HL-60 (cell line): Measurements from ENCODE around the gene NPTXR.

Source experiments
- DNase-seq, 2 experiments: peaks; one replicate each; pipeline ENCODE4 v3.0.0-alpha.2; 2010 to 2020; ENCODE audit warnings: low read depth in 1 of 2, low spot score in 1 of 2
- H3K27ac ChIP-seq: fragments of 250-450 bp; sonication (Bioruptor Pico); replicated peaks from 2 replicates; pipeline ENCODE4 v1.5.1; 2020; ENCODE audit warnings: mild to moderate bottlenecking, moderate library complexity
- H3K27me3 ChIP-seq: fragments of 250-450 bp; sonication (Bioruptor Pico); 2 replicates; pipeline ENCODE4 v1.5.1; 2021; ENCODE audit warnings: mild to moderate bottlenecking, moderate library complexity; ENCODE audit not compliant: insufficient read depth, poor library complexity, severe bottlenecking
- H3K4me3 ChIP-seq: replicated peaks from 2 replicates; pipeline ENCODE4 v1.5.1; 2011; ENCODE audit warnings: mild to moderate bottlenecking, control low read depth, low read length; ENCODE audit not compliant: insufficient read depth
- CTCF ChIP-seq: IDR thresholded peaks from one replicate; pipeline ENCODE4 v1.5.1; 2011; ENCODE audit warnings: low read length, control low read depth, inconsistent platforms; ENCODE audit not compliant: insufficient read depth
- GABPA ChIP-seq: IDR thresholded peaks from 2 replicates; pipeline ENCODE4 v1.6.1; 2012; ENCODE audit warnings: low read depth
- POLR2AphosphoS5 ChIP-seq: IDR thresholded peaks from 2 replicates; pipeline ENCODE4 v1.6.1; 2012; ENCODE audit warnings: low read depth
- REST ChIP-seq: IDR thresholded peaks from 2 replicates; pipeline ENCODE4 v1.6.1; 2012; ENCODE audit warnings: low read depth; ENCODE audit not compliant: insufficient replicate concordance
- SPI1 ChIP-seq: IDR thresholded peaks from 2 replicates; pipeline ENCODE4 v1.6.1; 2012; ENCODE audit warnings: low read depth, mild to moderate bottlenecking, borderline replicate concordance

The NPTXR gene

GRCh38 chr22:38853196-38853651, 9.4 kb upstream of the NPTXR start:
- Histone ChIP-seq H3K27me3 (peaks cover 12% of the 10 kb centered on the region), H3K27ac (no peak overlapping the region), H3K4me3 (no peak overlapping the region)
- TF ChIP-seq REST (no peak), CTCF (no peak), POLR2AphosphoS5 (no peak), GABPA (no peak), SPI1 (no peak)
- no peak for DNase-seq

- Histone ChIP-seq H3K27me3 (peaks cover 12% of the 10 kb centered on the region), H3K4me3 (no peak overlapping the region), H3K27ac (no peak overlapping the region)
- DNase-seq: no peak
- no peak for TF ChIP-seq GABPA
Measured at GRCh38 chr22:38852522-38852921, 8.7 kb upstream of the NPTXR start.

- Histone ChIP-seq H3K27me3 (peaks cover 18% of the 10 kb centered on the region), H3K27ac (no peak overlapping the region), H3K4me3 (no peak overlapping the region)
- no peak for DNase-seq
- TF ChIP-seq POLR2AphosphoS5 (no peak), GABPA (no peak), REST (no peak), SPI1 (no peak), CTCF (no peak)
Measured at GRCh38 chr22:38850941-38851849, 7.4 kb upstream of the NPTXR start.

GRCh38 chr22:38850399-38850798, 6.6 kb upstream of the NPTXR start:
- Histone ChIP-seq H3K27ac (no peak overlapping the region), H3K4me3 (no peak overlapping the region), H3K27me3 (peaks cover 24% of the 10 kb centered on the region)
- no peak for DNase-seq
- TF ChIP-seq POLR2AphosphoS5 (no peak), CTCF (no peak), REST (no peak), SPI1 (no peak), GABPA (no peak)
